GM06990 (cell line): Measurements from ENCODE around the gene GALNT12.

Source experiments
- DNase-seq: peaks from one replicate; pipeline ENCODE4 v3.0.0-alpha.2; 2011; ENCODE audit not compliant: insufficient read length; ENCODE audit errors: extremely low read depth
- H3K27me3 ChIP-seq: replicated peaks from 2 replicates; pipeline ENCODE4 v1.6.0; 2011; ENCODE audit warnings: low read length; ENCODE audit not compliant: control insufficient read depth, insufficient read depth
- H3K36me3 ChIP-seq: 2 replicates; pipeline ENCODE4 v1.5.1; 2011; ENCODE audit warnings: low read length; ENCODE audit not compliant: control insufficient read depth, insufficient read depth
- H3K4me3 ChIP-seq: replicated peaks from 2 replicates; pipeline ENCODE4 v1.5.1; 2011; ENCODE audit warnings: low read depth, mild to moderate bottlenecking, control low read depth, low read length
- CTCF ChIP-seq: IDR thresholded peaks from 2 replicates; pipeline ENCODE4 v1.5.1; 2011; ENCODE audit warnings: low read length, control low read depth, mild to moderate bottlenecking, inconsistent platforms; ENCODE audit not compliant: insufficient read depth, poor library complexity, severe bottlenecking

The GALNT12 gene

GRCh38 chr9:98767196-98767595 is 40.3 kb upstream of the GALNT12 start:
- H3K27me3 ChIP-seq, result no peaks in the 10 kb centered on the region
- peaks cover 1% of the 10 kb centered on the region; the same call in 1 of the 2 replicates for H3K36me3 ChIP-seq
- TF ChIP-seq CTCF, result no peak

GRCh38 chr9:98767915-98768314 is 39.6 kb upstream of the GALNT12 start:
- H3K27me3 ChIP-seq, result no peaks in the 10 kb centered on the region
- no peak for DNase-seq
- TF ChIP-seq CTCF, result no peak
- H3K36me3 ChIP-seq, result peaks cover 1% of the 10 kb centered on the region; the same call in 1 of the 2 replicates
- no peak overlapping the region for H3K4me3 ChIP-seq

More at GRCh38 chr9:98767196-98767595, 40.3 kb upstream of the GALNT12 start:
- no peak overlapping the region for H3K4me3 ChIP-seq
- DNase-seq, result no peak

DNA sequence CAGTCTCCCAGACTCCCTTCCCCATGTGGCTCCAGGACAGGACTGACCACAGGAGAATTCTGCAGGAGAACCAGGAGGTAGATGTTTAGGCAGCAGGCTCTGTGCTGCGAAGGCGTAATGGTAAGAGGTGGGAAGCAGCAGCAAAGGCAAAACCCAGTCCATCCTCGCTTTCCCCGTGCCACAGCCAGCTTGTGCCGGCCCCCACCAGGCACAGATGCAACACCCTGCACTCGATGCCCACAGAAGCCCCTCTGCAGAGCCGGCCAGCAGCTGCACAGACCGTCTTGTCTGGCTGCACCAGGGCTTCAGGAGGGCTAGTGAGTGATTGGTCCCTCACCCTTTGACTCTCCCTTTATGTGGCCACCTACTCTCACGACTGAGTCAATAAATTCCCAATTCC is 39.1 kb upstream of the GALNT12 start:
- no peak for DNase-seq
- TF ChIP-seq CTCF, result no peak
- Histone ChIP-seq H3K27me3 (no peaks in the 10 kb centered on the region), H3K36me3 (peaks cover 1% of the 10 kb centered on the region; the same call in 1 of the 2 replicates), H3K4me3 (no peak overlapping the region)

DNA sequence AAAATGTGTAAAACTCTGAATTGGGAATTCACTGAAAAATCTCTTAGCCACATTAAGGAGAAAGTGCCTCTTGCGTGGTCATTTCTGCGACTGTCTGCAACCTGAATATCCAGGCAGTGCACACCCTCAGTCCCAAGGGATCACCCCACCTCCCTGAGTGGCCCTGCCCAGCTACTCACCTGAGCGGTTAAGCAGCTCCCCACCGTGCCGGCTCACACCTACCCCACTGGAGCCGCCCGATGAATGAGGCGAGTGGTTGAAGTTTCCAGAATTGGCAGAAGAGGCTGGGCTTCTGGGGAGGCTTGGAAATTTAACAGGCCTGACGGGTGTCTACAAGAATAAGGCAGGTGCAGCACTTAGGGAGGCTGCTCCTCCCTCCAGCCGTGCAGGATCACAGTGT is 36.8 kb upstream of the GALNT12 start:
- Histone ChIP-seq H3K36me3 (peaks cover 1% of the 10 kb centered on the region; the same call in 1 of the 2 replicates), H3K27me3 (no peaks in the 10 kb centered on the region), H3K4me3 (no peak overlapping the region)
- TF ChIP-seq CTCF, result no peak
- no peak for DNase-seq

GRCh38 chr9:98771209-98771874 is 36.1 kb upstream of the GALNT12 start:
- Histone ChIP-seq H3K4me3 (no peak overlapping the region), H3K27me3 (no peaks in the 10 kb centered on the region), H3K36me3 (peaks cover 1% of the 10 kb centered on the region; the same call in 1 of the 2 replicates)
- no peak for DNase-seq
- no peak for TF ChIP-seq CTCF
